ENCODE results near the gene HOXC4. TPM values are rescaled to one million over a fixed set of nuclear protein-coding genes. Genes with fewer than 3 reads are reported as not detected.

Gene HOXC4
- 1 to 10 TPM in 3 of 4 donors, under 1 TPM in 1; 0.84 to 1.3 (median 1.1) TPM for total RNA-seq

GRCh38 chr12:54053751-54054741 is at the start of gene HOXC4:
HOXC4 (plus strand) TSS chr12:54053835; CDS start chr12:54053923, 88 bp downstream.
- DNase-seq (ENCODE audit: low spot score) (no peak), ATAC-seq (ENCODE audit: low FRiP score) (peak; percentile 83)
- TF ChIP-seq CTCF (IDR thresholded peaks at IDR 0.05), result no peak

GRCh38 chr12:54004063-54004840 is 49.4 kb upstream of the HOXC4 start:
- TF ChIP-seq CTCF (IDR thresholded peaks at IDR 0.05), result no peak
- ATAC-seq (ENCODE audit: low FRiP score) (no peak), DNase-seq (ENCODE audit: low spot score) (no peak)

- ATAC-seq (ENCODE audit: low FRiP score) (no peak), DNase-seq (ENCODE audit: low spot score) (no peak)
- no peak for TF ChIP-seq CTCF (IDR thresholded peaks at IDR 0.05)
Observed at GRCh38 chr12:54004841-54005530, 48.6 kb upstream of the HOXC4 start.

GRCh38 chr12:54005531-54005852 is 48.1 kb upstream of the HOXC4 start:
- ATAC-seq (ENCODE audit: low FRiP score) (no peak), DNase-seq (ENCODE audit: low spot score) (no peak)
- TF ChIP-seq CTCF (IDR thresholded peaks at IDR 0.05), result no peak

- peak in 2 of 3 donors; percentile 46 to 85 for TF ChIP-seq CTCF (IDR thresholded peaks at IDR 0.05)
- ATAC-seq (ENCODE audit: low FRiP score) (peak; percentile 37), DNase-seq (ENCODE audit: low spot score) (peak; percentile 92)
Observed at GRCh38 chr12:54005853-54006558, 47.6 kb upstream of the HOXC4 start.

- ATAC-seq (ENCODE audit: low FRiP score), result no peak
- TF ChIP-seq CTCF (IDR thresholded peaks at IDR 0.05), result no peak
- no peak for DNase-seq (ENCODE audit: low spot score)
Observed at GRCh38 chr12:54006559-54007220, 46.9 kb upstream of the HOXC4 start.

Data from omental fat pad (tissue), 4 donors.